ENCODE data around the gene COG7. TPM values are rescaled to one million over a fixed set of nuclear protein-coding genes. Genes with fewer than 3 reads are reported as not detected.
"Not testable (repeated sequence)": the region's sequence is repeated elsewhere in the genome, so short reads cannot be mapped to it uniquely, and the experiment has no call there.

The COG7 gene
- total and polyA plus RNA-seq, 2 of the 13 experiments (the other 11 are each of a cell fraction or from before 2014, with no cell fraction given), result 12.6 to 54.5 TPM

DNA sequence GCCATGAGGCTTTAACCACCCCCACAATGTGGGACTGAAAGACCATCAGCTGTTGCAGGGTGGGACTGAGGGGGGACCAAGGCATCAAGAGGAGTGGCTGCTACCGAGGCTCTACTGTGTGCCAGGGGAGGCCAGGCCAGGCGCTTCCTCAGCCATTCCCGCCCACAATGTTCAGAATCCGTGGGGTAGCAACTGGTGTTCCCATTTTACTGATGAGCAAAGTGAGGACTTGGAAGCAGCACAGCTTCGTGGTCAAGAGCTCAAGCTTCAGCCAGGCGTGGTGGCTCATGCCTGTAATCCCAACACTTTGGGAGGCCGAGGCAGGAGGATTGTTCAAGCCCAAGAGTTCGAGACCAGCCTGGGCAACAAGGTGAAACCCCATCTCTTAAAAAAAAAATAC is 85.0 kb downstream of the COG7 start:
- DNase-seq (ENCODE audit: low spot score), result no peak
- Histone ChIP-seq H3K79me2 (ENCODE audit: insufficient read depth, low read length) (no peaks in the 10 kb centered on the region), H3K27ac (ENCODE audit: extremely low read length, insufficient read depth, low read length) (no peak overlapping the region), H3K9ac (ENCODE audit: insufficient read depth, low read depth, low read length) (no peak overlapping the region), H3K4me3 (replicated peaks in 1 of 3; ENCODE audit: insufficient read depth in 1 of 3, low read depth in 2 of 3, low read length in 3 of 3) (no peak overlapping the region), H4K20me1 (ENCODE audit: insufficient read depth, low read length) (no peaks in the 10 kb centered on the region), H3K4me2 (ENCODE audit: low read depth, low read length) (no peak overlapping the region), H3K9me3 (ENCODE audit: low read length) (no peaks in the 10 kb centered on the region), H3K27me3 (ENCODE audit: control insufficient read depth in 1 of 2, insufficient read depth in 2 of 2, low read length in 2 of 2) (peaks cover 5 to 28% of the 10 kb centered on the region in 2 experiments), H3K36me3 (replicated peaks in 1 of 2; ENCODE audit: control insufficient read depth in 1 of 2, insufficient read depth in 2 of 2, low read length in 2 of 2) (no peaks in the 10 kb centered on the region), H3K4me1 (ENCODE audit: insufficient read depth, low read length) (no peaks in the 10 kb centered on the region), H2AFZ (ENCODE audit: low read length) (no peak overlapping the region)
- no peak for FAIRE-seq
- ATAC-seq, result no peak
- in situ Hi-C loops (cut with HindIII; ENCODE audit: extremely low pct_ligation_motif_present, low pct_unique_long_range_greater_than_20kb), result no loop called here
- ChIA-PET POLR2A (no interaction called here), CTCF (ENCODE audit: low intra/inter-chr PET ratio, low total read pairs) (no interaction called here)
- intact Hi-C loops (cut with micrococcal nuclease; ENCODE audit: unreplicated experiment), result no loop called here
- TF ChIP-seq ZNF629 (CRISPR knock-in tag; conservative IDR thresholded peaks at IDR 0.05) (peak; percentile 77), TP53 (CRISPR knock-in tag; conservative IDR thresholded peaks at IDR 0.05) (no peak)
- BruUV-seq (replicated peaks), result no TSS peak
- WGBS (ENCODE audit: low lambda C conversion rate), result 25% methylated on average over 8 of the region's 8 CpGs

GRCh38 chr16:23367564-23367963 is 85.4 kb downstream of the COG7 start:
- POLR2A ChIA-PET, result no interaction called here
- H3K27ac ChIP-seq (ENCODE audit: extremely low read length, insufficient read depth, low read length), result no peak overlapping the region
- no peak for FAIRE-seq

DNA sequence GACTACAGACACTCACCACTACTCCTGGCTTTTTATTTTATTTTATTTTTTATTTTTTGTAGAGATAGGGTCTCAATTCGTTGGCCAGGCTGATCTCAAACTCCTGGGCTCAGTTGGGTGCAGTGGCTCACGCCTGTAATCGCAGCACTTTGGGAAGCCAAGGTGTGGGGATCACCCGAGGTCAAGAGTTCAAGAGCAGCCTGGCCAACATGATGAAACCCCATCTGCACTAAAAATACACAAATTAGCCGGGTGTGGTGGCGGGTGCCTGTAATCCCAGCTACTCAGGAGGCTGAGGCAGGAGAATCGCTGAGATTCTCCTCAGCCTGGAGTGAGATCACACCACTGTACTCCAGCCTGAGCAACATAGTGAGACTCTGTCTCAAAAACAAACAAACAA is 86.6 kb downstream of the COG7 start:
- POLR2A ChIA-PET, result not testable (repeated sequence)

More at GRCh38 chr16:23367564-23367963, 85.4 kb downstream of the COG7 start:
- no peak for ATAC-seq
- no TSS peak for BruUV-seq (replicated peaks)
- H4K20me1 ChIP-seq (ENCODE audit: insufficient read depth, low read length), result no peaks in the 10 kb centered on the region
- H2AFZ ChIP-seq (ENCODE audit: low read length), result no peak overlapping the region
- CTCF ChIA-PET (ENCODE audit: low intra/inter-chr PET ratio, low total read pairs), result no interaction called here
- no peaks in the 10 kb centered on the region for H3K9me3 ChIP-seq (ENCODE audit: low read length)
- 50% methylated on average over 10 of the region's 10 CpGs for WGBS (ENCODE audit: low lambda C conversion rate)
- no peak for TF ChIP-seq ZNF24 (IDR thresholded peaks at IDR 0.05)
- TF ChIP-seq, protein P1, sequence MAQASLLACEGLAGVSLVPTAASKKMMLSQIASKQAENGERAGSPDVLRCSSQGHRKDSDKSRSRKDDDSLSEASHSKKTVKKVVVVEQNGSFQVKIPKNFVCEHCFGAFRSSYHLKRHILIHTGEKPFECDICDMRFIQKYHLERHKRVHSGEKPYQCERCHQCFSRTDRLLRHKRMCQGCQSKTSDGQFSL (CRISPR knock-in tag; IDR thresholded peaks at IDR 0.05), result no peak
- TF ChIP-seq, protein P2, sequence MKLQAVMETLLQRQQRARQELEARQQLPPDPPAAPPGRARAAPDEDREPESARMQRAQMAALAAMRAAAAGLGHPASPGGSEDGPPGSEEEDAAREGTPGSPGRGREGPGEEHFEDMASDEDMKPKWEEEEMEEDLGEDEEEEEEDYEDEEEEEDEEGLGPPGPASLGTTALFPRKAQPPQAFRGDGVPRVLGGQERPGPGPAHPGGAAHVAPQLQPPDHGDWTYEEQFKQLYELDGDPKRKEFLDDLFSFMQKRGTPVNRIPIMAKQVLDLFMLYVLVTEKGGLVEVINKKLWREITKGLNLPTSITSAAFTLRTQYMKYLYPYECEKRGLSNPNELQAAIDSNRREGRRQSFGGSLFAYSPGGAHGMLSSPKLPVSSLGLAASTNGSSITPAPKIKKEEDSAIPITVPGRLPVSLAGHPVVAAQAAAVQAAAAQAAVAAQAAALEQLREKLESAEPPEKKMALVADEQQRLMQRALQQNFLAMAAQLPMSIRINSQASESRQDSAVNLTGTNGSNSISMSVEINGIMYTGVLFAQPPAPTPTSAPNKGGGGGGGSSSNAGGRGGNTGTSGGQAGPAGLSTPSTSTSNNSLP (IDR thresholded peaks at IDR 0.05; ENCODE audit: low read depth, low read length), result no peak
- TF ChIP-seq NCOR1 (IDR thresholded peaks at IDR 0.05; ENCODE audit: borderline replicate concordance, low read length), result no peak
- TF ChIP-seq KDM5A (IDR thresholded peaks at IDR 0.05; ENCODE audit: borderline replicate concordance, low read length), result no peak
- TF ChIP-seq, protein P3, sequence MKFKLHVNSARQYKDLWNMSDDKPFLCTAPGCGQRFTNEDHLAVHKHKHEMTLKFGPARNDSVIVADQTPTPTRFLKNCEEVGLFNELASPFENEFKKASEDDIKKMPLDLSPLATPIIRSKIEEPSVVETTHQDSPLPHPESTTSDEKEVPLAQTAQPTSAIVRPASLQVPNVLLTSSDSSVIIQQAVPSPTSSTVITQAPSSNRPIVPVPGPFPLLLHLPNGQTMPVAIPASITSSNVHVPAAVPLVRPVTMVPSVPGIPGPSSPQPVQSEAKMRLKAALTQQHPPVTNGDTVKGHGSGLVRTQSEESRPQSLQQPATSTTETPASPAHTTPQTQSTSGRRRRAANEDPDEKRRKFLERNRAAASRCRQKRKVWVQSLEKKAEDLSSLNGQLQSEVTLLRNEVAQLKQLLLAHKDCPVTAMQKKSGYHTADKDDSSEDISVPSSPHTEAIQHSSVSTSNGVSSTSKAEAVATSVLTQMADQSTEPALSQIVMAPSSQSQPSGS (CRISPR knock-in tag; IDR thresholded peaks at IDR 0.05), result no peak
- TF ChIP-seq HNF4G (IDR thresholded peaks at IDR 0.05; ENCODE audit: borderline replicate concordance, low read depth, low read length), result no peak
- TF ChIP-seq HNF4G (CRISPR knock-in tag; IDR thresholded peaks at IDR 0.05; ENCODE audit: borderline replicate concordance, low read depth), result no peak
- no peak for DNase-seq (ENCODE audit: low spot score)
- no peaks in the 10 kb centered on the region for H3K36me3 ChIP-seq (replicated peaks in 1 of 2; ENCODE audit: control insufficient read depth in 1 of 2, insufficient read depth in 2 of 2, low read length in 2 of 2)
- in situ Hi-C loops (cut with HindIII; ENCODE audit: extremely low pct_ligation_motif_present, low pct_unique_long_range_greater_than_20kb) (no loop called here), intact Hi-C loops (cut with micrococcal nuclease; ENCODE audit: unreplicated experiment) (no loop called here)
- no peaks in the 10 kb centered on the region for H3K79me2 ChIP-seq (ENCODE audit: insufficient read depth, low read length)
- no peak overlapping the region for H3K4me3 ChIP-seq (replicated peaks in 1 of 3; ENCODE audit: insufficient read depth in 1 of 3, low read depth in 2 of 3, low read length in 3 of 3)
- H3K9ac ChIP-seq (ENCODE audit: insufficient read depth, low read depth, low read length), result no peak overlapping the region
- H3K4me1 ChIP-seq (ENCODE audit: insufficient read depth, low read length), result no peaks in the 10 kb centered on the region
- no peak overlapping the region for H3K4me2 ChIP-seq (ENCODE audit: low read depth, low read length)
- peaks cover 5 to 28% of the 10 kb centered on the region in 2 experiments for H3K27me3 ChIP-seq (ENCODE audit: control insufficient read depth in 1 of 2, insufficient read depth in 2 of 2, low read length in 2 of 2)

More for the DNA sequence above, 86.6 kb downstream of the COG7 start:
- H3K4me1 ChIP-seq (ENCODE audit: insufficient read depth, low read length); FAIRE-seq; in situ Hi-C loops (cut with HindIII; ENCODE audit: extremely low pct_ligation_motif_present, low pct_unique_long_range_greater_than_20kb); H3K27ac ChIP-seq (ENCODE audit: extremely low read length, insufficient read depth, low read length); H3K79me2 ChIP-seq (ENCODE audit: insufficient read depth, low read length); H3K9ac ChIP-seq (ENCODE audit: insufficient read depth, low read depth, low read length); H3K36me3 ChIP-seq (replicated peaks in 1 of 2; ENCODE audit: control insufficient read depth in 1 of 2, insufficient read depth in 2 of 2, low read length in 2 of 2); BruUV-seq (replicated peaks); H4K20me1 ChIP-seq (ENCODE audit: insufficient read depth, low read length); DNase-seq (ENCODE audit: low spot score); intact Hi-C loops (cut with micrococcal nuclease; ENCODE audit: unreplicated experiment); CTCF ChIA-PET (ENCODE audit: low intra/inter-chr PET ratio, low total read pairs); H3K4me3 ChIP-seq (replicated peaks in 1 of 3; ENCODE audit: insufficient read depth in 1 of 3, low read depth in 2 of 3, low read length in 3 of 3); ATAC-seq; H2AFZ ChIP-seq (ENCODE audit: low read length); H3K4me2 ChIP-seq (ENCODE audit: low read depth, low read length); H3K9me3 ChIP-seq (ENCODE audit: low read length): not testable (repeated sequence)
- peaks cover 3 to 28% of the 10 kb centered on the region in 2 experiments for H3K27me3 ChIP-seq (ENCODE audit: control insufficient read depth in 1 of 2, insufficient read depth in 2 of 2, low read length in 2 of 2)
- 3% methylated on average over 7 of the region's 7 CpGs for WGBS (ENCODE audit: low lambda C conversion rate)

Measured in HepG2 (cell line).